Tibial nerve (tissue), 4 donors: Measurements from ENCODE around the gene FLII. TPM values are rescaled to one million over a fixed set of nuclear protein-coding genes. Genes with fewer than 3 reads are reported as not detected.
A peak's percentile ranks its signal among the peaks of the same experiment; 100 is the strongest.

Experiments used
- DNase-seq, 2 donors: peaks; one replicate each; pipeline ENCODE4 v3.0.0-alpha.2; 2019; ENCODE audit warnings: low spot score in 2 of 2
- H3K27ac ChIP-seq, 4 donors: fragments of 200-600 bp; sonication (generic) in 3 of 4; one replicate each; pipeline ENCODE4 v1.5.1; 2017 to 2019; ENCODE audit warnings: mild to moderate bottlenecking in 1 of 4
- H3K27me3 ChIP-seq, 2 donors: fragments of 200-600 bp; sonication (generic) in 1 of 2; one replicate each; pipeline versions ENCODE4 v1.5.1 to v1.6.0; 2017 to 2019
- H3K36me3 ChIP-seq, 3 donors: fragments of 200-600 bp; sonication (generic); one replicate each; pipeline ENCODE4 v1.5.1; 2018 to 2019
- H3K4me1 ChIP-seq, 4 donors: fragments of 200-600 bp; sonication (generic) in 3 of 4; one replicate each; pipeline ENCODE4 v1.5.1; 2017 to 2019
- H3K4me3 ChIP-seq, 4 donors: fragments of 200-600 bp; sonication (generic) in 3 of 4; one replicate each; pipeline ENCODE4 v1.5.1; 2017 to 2019; ENCODE audit warnings: mild to moderate bottlenecking in 1 of 4, moderate library complexity in 1 of 4
- H3K9me3 ChIP-seq, 4 donors: fragments of 200-600 bp; sonication (generic) in 3 of 4; one replicate each; pipeline ENCODE4 v1.5.1; 2017 to 2019
- CTCF ChIP-seq, 5 experiments: fragments of 200-600 bp in 3 of 5; fragments of 450-650 bp in 2 of 5; sonication (generic) in 3 of 5; IDR thresholded peaks; one replicate each; pipeline ENCODE4 v1.5.1; 2016 to 2019; ENCODE audit warnings: antibody characterized with exemption in 5 of 5, mild to moderate bottlenecking in 3 of 5, moderate library complexity in 2 of 5
- EP300 ChIP-seq, 2 donors: sonication (generic); formaldehyde crosslinking; IDR thresholded peaks; one replicate each; pipeline ENCODE4 v1.6.1; 2017; ENCODE audit warnings: antibody characterized with exemption in 2 of 2, mild to moderate bottlenecking in 1 of 2
- POLR2A ChIP-seq, 2 donors: fragments of 450-650 bp; IDR thresholded peaks; one replicate each; pipeline ENCODE4 v1.6.1; 2017; ENCODE audit warnings: antibody characterized with exemption in 2 of 2, mild to moderate bottlenecking in 2 of 2, moderate library complexity in 2 of 2
- WGBS, 2 donors: methylation state at CpG; one replicate each; pipeline ENCODE4 v1.1.5; 2018; 5-methylcytosine and 5-hydroxymethylcytosine counted together
- total RNA-seq, 4 donors: library from RNA; depleted of rRNA; stranded (reverse); fragments of >200 nt; gene quantifications; one replicate each; pipeline ENCODE4 v1.1.0, GENCODE V29; 2016

Gene FLII
- total RNA-seq, 4 donors from 2014 or later, result 284 to 466 (median 335) TPM

- Histone ChIP-seq H3K4me1 (peaks cover 0 to 41% (median 16%) of the 10 kb centered on the region in 4 donors), H3K27me3 (no peaks in the 10 kb centered on the region), H3K4me3 (no peak overlapping the region), H3K36me3 (peaks cover 0 to 12% (median 0%) of the 10 kb centered on the region in 3 donors), H3K27ac (no peak overlapping the region), H3K9me3 (no peaks in the 10 kb centered on the region)
- no peak for DNase-seq
- TF ChIP-seq EP300 (IDR thresholded peaks at IDR 0.05) (no peak), POLR2A (IDR thresholded peaks at IDR 0.05) (no peak), CTCF (IDR thresholded peaks at IDR 0.05) (no peak)
- 93 to 96% methylated on average over 5 of the region's 5 CpGs for WGBS, 2 donors
Observed at GRCh38 chr17:18227635-18228034, 30.9 kb downstream of the FLII start.

DNA sequence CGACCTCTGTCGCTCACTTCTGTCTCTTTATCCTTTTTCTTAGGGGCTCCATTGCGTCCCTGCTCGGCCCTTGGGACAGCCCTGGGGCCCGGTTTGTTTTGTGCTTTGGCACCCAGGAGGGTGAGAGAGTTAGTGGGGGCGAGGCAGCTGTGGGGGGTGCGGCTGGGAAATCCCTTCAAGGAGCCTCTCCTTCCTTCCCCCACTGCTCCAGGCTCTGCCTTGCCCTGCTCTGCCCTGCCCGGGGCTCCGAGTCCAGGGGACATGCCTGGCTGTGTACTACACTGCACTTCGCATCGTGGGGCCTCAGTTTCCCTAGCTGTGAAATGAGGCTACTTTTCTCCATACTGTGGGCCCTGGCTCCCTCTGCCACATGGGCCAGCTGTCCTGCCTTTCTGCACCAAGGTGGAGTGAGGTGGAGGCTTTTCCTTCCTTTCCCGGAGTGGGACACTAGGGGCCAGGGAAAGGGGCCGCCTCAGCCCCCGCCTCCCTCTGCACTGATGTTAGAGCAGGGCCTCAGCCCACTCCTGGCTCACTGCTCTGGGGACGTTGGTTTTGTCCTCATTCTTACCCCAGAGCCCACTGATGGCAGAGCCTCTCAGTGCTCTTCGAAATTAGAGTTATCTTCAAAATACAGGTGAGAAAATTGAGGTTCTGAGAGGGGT is 32.1 kb downstream of the FLII start:
- Histone ChIP-seq H3K27ac (peak overlapping the region; percentile 47 to 84 (median 60)), H3K27me3 (no peaks in the 10 kb centered on the region), H3K9me3 (no peaks in the 10 kb centered on the region), H3K4me1 (peaks cover 0 to 41% (median 16%) of the 10 kb centered on the region in 4 donors), H3K4me3 (peak overlapping the region; percentile 45 to 77 (median 61)), H3K36me3 (no peaks in the 10 kb centered on the region)
- no peak for TF ChIP-seq EP300 (IDR thresholded peaks at IDR 0.05)
- TF ChIP-seq POLR2A (IDR thresholded peaks at IDR 0.05), result no peak
- no peak for TF ChIP-seq CTCF (IDR thresholded peaks at IDR 0.05)
- WGBS, 2 donors, result 16 to 24% methylated on average over 16 of the region's 16 CpGs
- no peak for DNase-seq

DNA sequence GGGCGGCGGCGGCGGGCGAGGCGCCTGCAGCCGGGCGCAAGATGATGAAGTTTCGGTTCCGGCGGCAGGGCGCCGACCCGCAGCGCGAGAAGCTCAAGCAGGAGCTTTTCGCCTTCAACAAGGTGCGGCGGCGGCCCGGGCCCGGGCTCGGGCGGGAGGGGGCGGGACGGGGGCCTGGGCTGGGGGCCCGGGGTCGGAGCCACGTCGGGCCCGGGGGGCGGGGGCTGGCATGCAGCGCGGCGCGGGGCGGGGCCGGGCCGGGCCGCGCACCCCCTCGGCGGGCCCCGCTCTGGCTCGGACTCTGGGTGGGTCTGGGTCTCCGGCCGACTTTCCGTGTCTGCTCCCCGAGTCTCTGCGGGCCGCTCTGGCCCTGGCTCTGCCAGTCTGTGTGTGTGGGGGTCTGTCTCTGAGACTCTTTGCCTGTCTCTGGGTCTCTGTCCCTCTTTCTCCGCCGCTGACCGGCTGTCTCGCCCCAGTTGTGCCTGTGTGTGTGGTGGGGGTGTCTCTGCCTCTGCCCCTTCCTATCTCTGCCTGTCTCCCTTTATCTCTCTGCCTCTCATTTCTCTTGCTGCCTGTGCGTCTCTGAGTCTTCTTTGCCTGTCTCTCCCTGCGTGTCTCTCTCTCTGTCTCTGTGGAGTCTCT is 32.8 kb downstream of the FLII start:
- no peaks in the 10 kb centered on the region for H3K27me3 ChIP-seq
- no peaks in the 10 kb centered on the region for H3K9me3 ChIP-seq
- peak overlapping the region; percentile 47 to 84 (median 60) for H3K27ac ChIP-seq
- peaks cover 0 to 41% (median 16%) of the 10 kb centered on the region in 4 donors for H3K4me1 ChIP-seq
- no peaks in the 10 kb centered on the region for H3K36me3 ChIP-seq
- no peak for TF ChIP-seq CTCF (IDR thresholded peaks at IDR 0.05)
- WGBS, 2 donors, result 0 to 1% methylated on average over 14 to 36 of the region's 57 CpGs
- no peak for DNase-seq
- H3K4me3 ChIP-seq, result peak overlapping the region; percentile 45 to 77 (median 61)

DNA sequence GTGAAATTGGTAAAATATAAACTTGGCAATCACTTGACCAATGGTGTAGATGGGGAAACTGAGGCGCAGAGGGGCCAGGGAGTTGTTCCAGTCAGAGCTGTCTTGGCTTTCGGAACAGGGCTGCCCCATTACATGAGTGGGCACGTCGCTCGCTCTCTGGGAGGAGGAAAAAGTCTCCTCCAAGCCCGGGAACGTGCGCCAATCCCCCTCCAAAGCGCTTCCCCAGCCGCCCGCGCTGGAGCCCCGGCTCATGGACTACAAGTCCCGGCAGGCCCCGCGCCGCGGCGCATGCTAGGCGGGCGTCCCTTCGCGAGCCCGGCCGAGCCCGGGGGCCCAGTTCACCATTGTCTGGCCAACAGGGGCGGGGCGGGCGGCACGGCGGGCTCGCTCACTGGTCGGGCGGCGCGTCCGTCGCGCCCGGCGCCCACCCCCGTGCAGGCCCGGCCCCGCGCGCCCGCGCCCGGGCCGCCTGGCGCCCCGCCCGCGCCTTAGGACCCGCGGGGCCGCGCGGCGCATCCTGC is 33.4 kb downstream of the FLII start, which contains the start of gene LLGL1:
Gene LLGL1, plus strand, starts transcription at position 515 of the 521 bp plus-strand sequence. CDS start 48 bp downstream, outside the sequence.
- TF ChIP-seq EP300 (IDR thresholded peaks at IDR 0.05) (peak; percentile 29 to 57), POLR2A (IDR thresholded peaks at IDR 0.05) (no peak)
- 0 to 1% methylated on average over 8 to 57 of the region's 60 CpGs for WGBS, 2 donors
- H3K9me3 ChIP-seq, result no peaks in the 10 kb centered on the region
- H3K36me3 ChIP-seq, result no peaks in the 10 kb centered on the region
- H3K4me3 ChIP-seq, result peak within 1 kb of the TSS; percentile 45 to 77 (median 61)
- peak within 1 kb of the TSS; percentile 63 to 84 (median 69) for H3K27ac ChIP-seq
- peak; percentile 94 to 96 for DNase-seq
- no peaks in the 10 kb centered on the region for H3K27me3 ChIP-seq
- H3K4me1 ChIP-seq, result peaks cover 0 to 41% (median 16%) of the 10 kb centered on the region in 4 donors

DNA sequence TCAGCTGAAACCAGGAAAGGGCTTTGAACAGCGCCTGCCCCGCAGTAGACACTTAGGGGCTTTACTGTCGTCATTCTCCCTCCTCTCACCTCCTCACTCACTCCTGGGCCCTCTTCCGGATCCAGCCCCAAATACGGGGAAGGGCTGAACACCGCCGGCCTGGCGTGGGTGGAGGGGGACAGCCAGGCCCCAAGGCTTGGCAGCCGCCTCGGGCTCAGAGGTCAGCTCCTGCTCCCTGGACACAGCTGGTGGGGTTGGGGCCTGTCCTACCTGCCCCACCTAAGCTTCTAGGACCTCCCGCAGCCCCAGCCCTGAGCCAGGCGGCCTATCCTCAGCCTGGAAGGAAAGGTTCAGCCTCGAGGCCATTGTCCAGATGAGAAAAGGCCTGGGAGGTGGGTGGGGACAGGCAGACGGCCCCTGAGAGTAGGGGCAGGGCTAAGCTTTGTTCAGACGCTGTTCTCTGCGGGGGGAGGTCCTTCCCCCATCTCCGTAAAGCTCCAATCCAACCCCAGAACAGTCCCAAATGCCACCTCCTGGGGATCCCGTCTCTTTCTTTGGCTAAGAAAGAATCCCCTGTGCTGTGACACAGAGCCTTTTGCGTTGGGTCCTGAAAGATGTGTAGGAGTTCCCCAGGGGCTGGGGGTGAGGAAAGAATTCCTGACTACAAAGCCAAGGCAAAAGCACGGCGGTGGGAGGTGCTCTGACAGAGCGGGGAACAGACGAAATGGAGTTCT is 34.0 kb downstream of the FLII start:
- Histone ChIP-seq H3K36me3 (no peaks in the 10 kb centered on the region), H3K4me1 (peaks cover 0 to 43% (median 16%) of the 10 kb centered on the region in 4 donors), H3K4me3 (peak overlapping the region; percentile 27 to 77 (median 32)), H3K9me3 (no peaks in the 10 kb centered on the region), H3K27me3 (no peaks in the 10 kb centered on the region), H3K27ac (peak overlapping the region; percentile 63 to 83 (median 69))
- no peak for DNase-seq
- TF ChIP-seq CTCF (IDR thresholded peaks at IDR 0.05) (no peak), EP300 (IDR thresholded peaks at IDR 0.05) (no peak), POLR2A (IDR thresholded peaks at IDR 0.05) (no peak)
- WGBS, 2 donors, result 35 to 43% methylated on average over 16 to 22 of the region's 23 CpGs
